Spinal cord (tissue), 10 donors: ENCODE measurements around the gene NR1H3. TPM values are rescaled to one million over a fixed set of nuclear protein-coding genes. Genes with fewer than 3 reads are reported as not detected.

ENCODE experiments used
- DNase-seq, 6 donors: peaks; one replicate each; pipeline versions ENCODE4 v3.0.0 to v3.0.0-alpha.2; 2013 to 2015; ENCODE audit warnings: low spot score in 6 of 6, low read depth in 4 of 6
- H3K27ac ChIP-seq: one replicate; pipeline ENCODE4 v1.5.1; 2013; ENCODE audit warnings: low read depth, low read length, control low read depth
- H3K27me3 ChIP-seq: one replicate; pipeline ENCODE4 v1.6.1; 2013; ENCODE audit warnings: low read length; ENCODE audit not compliant: control insufficient read depth, insufficient read depth
- H3K36me3 ChIP-seq: one replicate; pipeline ENCODE4 v1.6.1; 2013; ENCODE audit warnings: low read length; ENCODE audit not compliant: control insufficient read depth, insufficient read depth
- H3K4me1 ChIP-seq: one replicate; pipeline ENCODE4 v1.6.1; 2013; ENCODE audit warnings: low read length; ENCODE audit not compliant: control insufficient read depth, insufficient read depth
- H3K4me3 ChIP-seq: one replicate; pipeline ENCODE4 v1.5.1; 2013; ENCODE audit warnings: low read depth, low read length, control low read depth
- H3K9me3 ChIP-seq: one replicate; pipeline ENCODE4 v1.6.1; 2013; ENCODE audit warnings: low read length; ENCODE audit not compliant: control insufficient read depth, insufficient read depth
- WGBS: methylation state at CpG from one replicate; pipeline ENCODE4 v1.1.5; 2013; ENCODE audit warnings: missing lambda C conversion rate; ENCODE audit not compliant: insufficient coverage; 5-methylcytosine and 5-hydroxymethylcytosine counted together
- polyA plus RNA-seq, 2 donors: library from polyadenylated mRNA; unstranded; fragments of 120-200 nt; gene quantifications; one replicate each; pipeline ENCODE4 v1.2.1, GENCODE V29; 2013; ENCODE audit not compliant: insufficient read length in 2 of 2
- total RNA-seq, 2 donors: library from RNA; depleted of rRNA in 1 of 2; stranded (reverse); fragments of 120-200 nt in 1 of 2; fragments of >200 nt in 1 of 2; gene quantifications; one replicate each; pipeline versions ENCODE4 v1.2.3 to v1.2.4, GENCODE V29; 2013 to 2014
- donor health status: healthy.

NR1H3 gene
- total and polyA plus RNA-seq, 4 donors = 14.5 to 33.5 (median 21.2) TPM

DNA sequence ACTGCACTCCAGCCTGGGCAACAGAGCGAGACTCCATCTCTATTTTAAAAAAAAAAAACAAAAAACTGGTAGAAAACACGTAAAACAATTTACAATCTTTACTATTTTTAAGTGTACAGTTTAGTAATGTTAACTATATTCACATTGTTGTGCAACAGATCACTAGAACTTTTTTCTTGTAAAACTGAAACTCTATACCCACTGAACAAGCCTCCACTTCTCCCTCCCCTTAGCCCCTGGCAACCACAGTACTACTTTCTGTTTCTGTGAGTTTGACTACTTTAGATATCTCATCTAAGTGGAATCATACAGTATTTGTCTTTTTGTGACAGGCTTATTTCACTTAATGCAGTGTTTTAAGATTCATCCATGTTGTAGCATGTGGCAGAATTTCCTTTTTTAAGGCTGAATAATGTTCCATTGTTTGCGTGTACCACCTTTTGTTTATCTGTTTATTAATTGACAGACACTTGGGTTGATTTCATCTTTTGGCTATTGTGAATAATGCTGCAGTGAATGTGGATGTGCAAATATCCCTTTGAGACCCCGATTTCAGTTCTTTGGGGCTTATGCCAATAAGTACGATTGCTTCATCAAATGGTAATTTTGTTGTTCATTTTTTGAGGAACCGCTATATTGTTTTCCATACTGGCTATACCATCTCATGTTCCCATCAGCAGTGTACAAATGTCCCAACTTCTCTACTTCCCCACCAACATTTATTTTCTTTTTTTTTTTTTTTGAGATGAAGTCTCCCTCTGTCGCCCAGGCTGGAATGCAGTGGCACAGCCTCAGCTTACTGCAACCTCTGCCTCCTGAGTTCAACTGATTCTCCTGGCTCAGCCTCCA lies 32.0 kb upstream of the NR1H3 start:
- WGBS = 83% methylated on average over 1 of the region's 7 CpGs
- Histone ChIP-seq H3K27me3 (no peaks in the 10 kb centered on the region), H3K4me3 (no peak overlapping the region), H3K36me3 (no peaks in the 10 kb centered on the region), H3K27ac (no peak overlapping the region), H3K4me1 (no peaks in the 10 kb centered on the region), H3K9me3 (no peaks in the 10 kb centered on the region)
- no peak for DNase-seq

DNA sequence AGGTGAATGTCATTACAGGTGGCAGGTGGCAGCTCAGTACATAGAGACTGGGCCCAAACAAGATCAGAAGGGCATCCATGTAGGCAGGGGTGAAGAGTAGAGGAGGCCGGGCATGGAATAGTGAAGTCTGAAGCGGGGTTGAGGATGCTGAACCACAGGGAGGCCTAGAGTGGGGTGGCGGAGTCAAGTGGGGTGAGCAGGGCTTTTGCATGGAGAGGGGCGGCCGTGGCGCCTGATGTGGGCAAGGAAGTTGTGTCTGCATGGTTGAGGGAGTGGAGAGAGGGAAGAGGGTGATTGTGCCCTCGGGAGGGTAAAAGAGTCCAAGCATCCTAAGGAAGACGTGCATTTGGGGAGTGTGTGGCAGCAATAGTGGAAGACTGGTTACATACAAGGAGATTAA lies 28.6 kb upstream of the NR1H3 start:
- WGBS = 97% methylated on average over 7 of the region's 8 CpGs
- Histone ChIP-seq H3K27me3 (no peaks in the 10 kb centered on the region), H3K36me3 (no peaks in the 10 kb centered on the region)

DNA sequence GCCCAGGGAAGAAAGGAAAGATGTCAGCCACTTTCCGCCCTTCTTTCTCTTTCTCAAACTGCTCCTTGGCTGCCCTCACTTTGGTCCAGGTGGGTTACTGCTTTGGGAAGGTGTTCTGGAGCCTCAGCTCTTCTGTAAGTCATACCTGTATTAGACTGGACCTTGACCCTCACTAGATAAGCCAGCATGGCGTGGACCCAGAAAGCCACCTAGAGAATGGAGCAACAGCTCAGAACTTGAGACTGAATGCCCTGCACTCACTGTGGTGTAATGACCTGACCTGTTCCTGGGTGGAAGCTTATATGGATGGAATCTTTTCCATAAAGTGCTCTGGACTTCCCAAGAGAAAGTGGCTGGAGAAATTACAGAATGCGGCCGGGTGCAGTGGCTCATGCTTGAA lies 24.7 kb upstream of the NR1H3 start:
- no peak overlapping the region for H3K27ac ChIP-seq
- H3K9me3 ChIP-seq = no peaks in the 10 kb centered on the region
- DNase-seq = no peak
- H3K4me3 ChIP-seq = no peak overlapping the region
- WGBS = 97% methylated on average over 3 of the region's 4 CpGs
- H3K36me3 ChIP-seq = peaks cover 4% of the 10 kb centered on the region
- H3K4me1 ChIP-seq = peaks cover 9% of the 10 kb centered on the region
- no peaks in the 10 kb centered on the region for H3K27me3 ChIP-seq

More for the DNA sequence above, 28.6 kb upstream of the NR1H3 start:
- no peak for DNase-seq
- Histone ChIP-seq H3K27ac (no peak overlapping the region), H3K4me3 (no peak overlapping the region), H3K9me3 (no peaks in the 10 kb centered on the region), H3K4me1 (no peaks in the 10 kb centered on the region)

DNA sequence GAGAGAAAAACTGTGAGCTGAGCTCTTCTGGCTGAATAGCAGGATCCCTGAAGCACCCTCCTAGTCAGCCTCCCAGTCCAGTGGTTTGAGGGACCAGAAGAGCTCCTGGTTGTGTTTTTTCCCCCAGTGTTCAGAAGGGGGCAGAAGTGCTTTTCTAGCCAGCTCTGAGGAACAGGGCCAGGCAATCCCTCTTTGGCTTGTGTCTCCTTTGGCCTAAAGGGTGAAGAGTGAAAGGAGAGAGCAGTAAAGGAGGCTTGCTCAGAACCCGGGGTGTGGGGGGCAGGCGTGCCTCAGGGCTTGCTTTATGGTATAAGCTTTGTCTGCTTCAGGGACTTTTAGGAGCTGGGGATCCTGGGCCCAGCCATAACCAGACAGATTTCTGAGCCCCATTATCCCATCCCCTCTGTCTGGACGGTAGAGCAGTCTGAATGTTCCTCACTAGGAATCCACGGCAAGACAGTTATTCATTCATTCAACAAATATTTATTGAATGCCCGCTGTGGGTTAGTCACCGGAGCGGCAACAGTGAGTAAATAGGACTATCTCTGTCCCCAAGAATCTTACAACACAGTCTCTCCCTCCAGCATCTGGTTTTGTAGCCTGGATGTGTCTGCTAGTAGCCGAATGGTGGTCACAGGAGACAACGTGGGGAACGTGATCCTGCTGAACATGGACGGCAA lies 23.7 kb upstream of the NR1H3 start:
- Histone ChIP-seq H3K36me3 (peaks cover 13% of the 10 kb centered on the region), H3K4me3 (no peak overlapping the region), H3K9me3 (no peaks in the 10 kb centered on the region), H3K4me1 (peaks cover 9% of the 10 kb centered on the region), H3K27me3 (no peaks in the 10 kb centered on the region), H3K27ac (no peak overlapping the region)
- WGBS = 65% methylated on average over 7 of the region's 11 CpGs
- DNase-seq = peak in 2 of 6 donors; percentile 20 to 45

DNA sequence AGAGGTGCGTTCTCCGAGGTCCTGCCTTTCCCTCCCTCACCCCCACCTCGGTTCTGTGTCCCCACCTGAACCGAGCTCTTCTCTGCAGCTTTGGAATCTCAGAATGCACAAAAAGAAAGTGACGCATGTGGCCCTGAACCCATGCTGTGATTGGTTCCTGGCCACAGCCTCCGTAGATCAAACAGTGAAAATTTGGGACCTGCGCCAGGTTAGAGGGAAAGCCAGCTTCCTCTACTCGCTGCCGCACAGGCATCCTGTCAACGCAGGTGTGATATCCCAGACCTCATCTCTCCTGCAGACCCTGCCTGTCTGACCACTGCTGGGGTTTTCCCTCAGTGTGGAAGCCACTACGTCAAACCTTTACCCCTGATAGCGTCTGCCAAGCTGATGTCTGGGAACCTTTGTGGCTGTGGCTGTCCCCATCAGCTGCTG lies 23.1 kb upstream of the NR1H3 start:
- no peak overlapping the region for H3K27ac ChIP-seq
- H3K4me1 ChIP-seq = peaks cover 9% of the 10 kb centered on the region
- no peaks in the 10 kb centered on the region for H3K9me3 ChIP-seq
- no peaks in the 10 kb centered on the region for H3K27me3 ChIP-seq
- DNase-seq = peak in 1 of 6 donors; percentile 35
- WGBS = 70% methylated on average over 12 of the region's 12 CpGs
- H3K4me3 ChIP-seq = no peak overlapping the region
- H3K36me3 ChIP-seq = peaks cover 19% of the 10 kb centered on the region

DNA sequence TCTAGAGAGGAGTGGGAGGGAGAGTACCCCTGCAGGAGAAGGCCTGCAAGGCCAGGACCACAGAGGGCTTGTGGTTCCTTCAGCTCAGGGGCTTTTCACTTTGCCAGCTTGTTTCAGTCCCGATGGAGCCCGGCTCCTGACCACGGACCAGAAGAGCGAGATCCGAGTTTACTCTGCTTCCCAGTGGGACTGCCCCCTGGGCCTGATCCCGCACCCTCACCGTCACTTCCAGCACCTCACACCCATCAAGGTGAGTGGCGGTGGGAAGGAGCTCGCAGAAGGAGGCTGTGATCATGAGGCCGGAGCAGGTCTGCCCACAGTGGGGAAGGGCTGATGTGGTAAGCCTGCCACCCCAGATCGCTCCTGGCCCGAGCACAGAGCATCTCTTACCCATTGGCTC lies 22.6 kb upstream of the NR1H3 start:
- Histone ChIP-seq H3K4me3 (no peak overlapping the region), H3K9me3 (no peaks in the 10 kb centered on the region), H3K27me3 (no peaks in the 10 kb centered on the region), H3K36me3 (peaks cover 24% of the 10 kb centered on the region), H3K4me1 (peaks cover 9% of the 10 kb centered on the region), H3K27ac (no peak overlapping the region)
- 88% methylated on average over 5 of the region's 12 CpGs for WGBS
- no peak for DNase-seq

- Histone ChIP-seq H3K4me3 (no peak overlapping the region), H3K27me3 (no peaks in the 10 kb centered on the region), H3K9me3 (no peaks in the 10 kb centered on the region), H3K4me1 (peaks cover 9% of the 10 kb centered on the region), H3K27ac (no peak overlapping the region), H3K36me3 (peaks cover 33% of the 10 kb centered on the region)
- 100% methylated on average over 1 of the region's 5 CpGs for WGBS
- peak in 1 of 6 donors; percentile 28 for DNase-seq
Measured at GRCh38 chr11:47236482-47236881, 21.3 kb upstream of the NR1H3 start.

- WGBS = 96% methylated on average over 8 of the region's 10 CpGs
- H3K9me3 ChIP-seq = no peaks in the 10 kb centered on the region
- H3K27me3 ChIP-seq = no peaks in the 10 kb centered on the region
- no peak overlapping the region for H3K4me3 ChIP-seq
- peaks cover 5% of the 10 kb centered on the region for H3K4me1 ChIP-seq
- H3K27ac ChIP-seq = no peak overlapping the region
- no peak for DNase-seq
- H3K36me3 ChIP-seq = peaks cover 63% of the 10 kb centered on the region
Measured at GRCh38 chr11:47239852-47240251, 17.9 kb upstream of the NR1H3 start.

DNA sequence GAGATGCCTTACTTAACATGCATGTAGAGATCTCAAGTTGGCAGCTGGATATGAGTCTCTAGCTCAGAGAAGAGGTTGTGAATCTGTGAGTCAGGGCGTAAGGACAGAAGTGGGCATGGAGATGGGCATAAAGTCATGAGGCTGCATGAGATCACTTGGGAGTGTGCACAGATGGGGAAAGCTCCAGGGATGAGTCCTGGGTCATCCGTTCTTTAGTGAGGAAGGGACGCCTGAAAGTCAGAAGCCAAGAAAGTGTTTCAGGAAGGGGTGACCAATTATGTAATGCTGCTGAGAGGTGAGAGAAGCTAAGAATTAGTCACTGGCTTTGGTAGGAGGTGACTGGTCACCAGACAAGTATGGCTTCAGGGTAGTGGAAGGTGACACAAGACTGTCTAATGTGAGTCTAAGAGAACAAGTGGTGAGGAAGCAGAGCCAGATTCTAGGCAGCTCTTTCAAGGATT lies 15.9 kb upstream of the NR1H3 start:
- Histone ChIP-seq H3K4me1 (no peaks in the 10 kb centered on the region), H3K36me3 (peaks cover 75% of the 10 kb centered on the region), H3K27me3 (no peaks in the 10 kb centered on the region), H3K27ac (no peak overlapping the region), H3K9me3 (no peaks in the 10 kb centered on the region), H3K4me3 (no peak overlapping the region)
- no peak for DNase-seq
- 82% methylated on average over 3 of the region's 3 CpGs for WGBS
